HepG2 (cell line): ENCODE data around the gene TBC1D10A. TPM values are rescaled to one million over a fixed set of nuclear protein-coding genes. Genes with fewer than 3 reads are reported as not detected.

Experiments
- BRD4 ChIP-seq: sonication (generic); formaldehyde crosslinking; IDR thresholded peaks from 2 replicates; pipeline ENCODE4 v1.4.0; 2020; ENCODE audit warnings: missing genetic modification reagents
- CBFB ChIP-seq: sonication (generic); formaldehyde crosslinking; IDR thresholded peaks from 2 replicates; pipeline ENCODE4 v1.4.0; 2020; ENCODE audit warnings: missing genetic modification reagents
- CCDC6 ChIP-seq: sonication (generic); formaldehyde crosslinking; IDR thresholded peaks from 2 replicates; pipeline ENCODE4 v1.8.1; 2022; ENCODE audit warnings: mild to moderate bottlenecking, missing genetic modification reagents, moderate library complexity
- FLYWCH1 ChIP-seq: sonication (generic); formaldehyde crosslinking; IDR thresholded peaks from 2 replicates; pipeline ENCODE4 v1.8.1; 2023; ENCODE audit warnings: mild to moderate bottlenecking, missing genetic modification reagents
- FOXK2 ChIP-seq: fragments of 450-650 bp; IDR thresholded peaks from 2 replicates; pipeline ENCODE4 v1.6.1; 2016
- KDM1A ChIP-seq: IDR thresholded peaks from 2 replicates; pipeline ENCODE4 v1.6.1; 2016; ENCODE audit warnings: missing compliant biosample characterization
- MATR3 ChIP-seq: sonication (generic); formaldehyde crosslinking; IDR thresholded peaks from 2 replicates; pipeline ENCODE4 v1.4.0; 2020; ENCODE audit warnings: missing genetic modification reagents
- NFE2 ChIP-seq: sonication (generic); formaldehyde crosslinking; IDR thresholded peaks from 2 replicates; pipeline ENCODE4 v1.4.0; 2020; ENCODE audit warnings: missing genetic modification reagents
- NFKB2 ChIP-seq: sonication (generic); formaldehyde crosslinking; IDR thresholded peaks from 2 replicates; pipeline ENCODE4 v1.4.0; 2020; ENCODE audit warnings: missing genetic modification reagents, borderline replicate concordance
- PPARG ChIP-seq: conservative IDR thresholded peaks from 2 replicates; pipeline ENCODE4 v1.6.1; 2016; ENCODE audit warnings: missing biosample characterization, missing genetic modification reagents
- PRMT3 ChIP-seq: sonication (generic); formaldehyde crosslinking; IDR thresholded peaks from 2 replicates; pipeline ENCODE4 v1.8.1; 2022; ENCODE audit warnings: low read depth, mild to moderate bottlenecking, moderate library complexity, missing genetic modification reagents, borderline replicate concordance
- RELA ChIP-seq: sonication (generic); formaldehyde crosslinking; IDR thresholded peaks from 2 replicates; pipeline ENCODE4 v1.4.0; 2020; ENCODE audit warnings: missing genetic modification reagents
- RFX3 ChIP-seq: IDR thresholded peaks from 2 replicates; pipeline ENCODE4 v1.6.1; 2016; ENCODE audit warnings: missing biosample characterization, missing genetic modification reagents
- SOX5 ChIP-seq: IDR thresholded peaks from 2 replicates; pipeline ENCODE4 v1.6.1; 2016; ENCODE audit warnings: borderline replicate concordance
- WIZ ChIP-seq: sonication (generic); formaldehyde crosslinking; IDR thresholded peaks from 2 replicates; pipeline ENCODE4 v1.5.1; 2020; ENCODE audit warnings: mild to moderate bottlenecking, missing genetic modification reagents
- ZFAT ChIP-seq: sonication (generic); formaldehyde crosslinking; conservative IDR thresholded peaks from 2 replicates; pipeline ENCODE4 v1.8.1; 2023; ENCODE audit warnings: missing genetic modification reagents, inconsistent platforms
- ZNF678 ChIP-seq: sonication (generic); formaldehyde crosslinking; IDR thresholded peaks from 2 replicates; pipeline ENCODE4 v1.4.0; 2020; ENCODE audit warnings: mild to moderate bottlenecking, missing genetic modification reagents
- ZNF792 ChIP-seq: IDR thresholded peaks from 2 replicates; pipeline ENCODE4 v1.6.1; 2016
- ZSCAN22 ChIP-seq: sonication (generic); formaldehyde crosslinking; IDR thresholded peaks from 2 replicates; pipeline ENCODE4 v1.4.0; 2020; ENCODE audit warnings: mild to moderate bottlenecking, missing genetic modification reagents
- polyA plus RNA-seq, 8 experiments: library from polyadenylated mRNA; depleted of rRNA in 3 of 8; stranded (reverse) in 7 of 8; unstranded in 1 of 8; fragments of >200 nt; fragmentation: Illumina TruSeq in 4 of 8; extraction: Trizol in 4 of 8; gene quantifications; 2 replicates each; pipeline versions ENCODE4 v1.2.1 to v1.2.3, GENCODE V29; 2011 to 2016; ENCODE audit warnings: low read depth in 4 of 8, missing spikeins in 1 of 8, mixed read lengths in 1 of 8; ENCODE audit not compliant: insufficient read depth in 1 of 8
- total RNA-seq, 5 experiments: library from RNA; depleted of rRNA; stranded (reverse); fragments of >200 nt; fragmentation: Illumina TruSeq; extraction: Trizol; gene quantifications; 2 replicates each; pipeline ENCODE4 v1.2.3, GENCODE V29; 2016; ENCODE audit warnings: low read depth in 1 of 5
- TF ChIP-seq, protein P1 (sequence below): sonication (generic); formaldehyde crosslinking; IDR thresholded peaks from 2 replicates; pipeline ENCODE4; 2020; ENCODE audit warnings: missing genetic modification reagents, mild to moderate bottlenecking, borderline replicate concordance
- TF ChIP-seq, protein P2 (sequence below): sonication (generic); formaldehyde crosslinking; IDR thresholded peaks from 2 replicates; pipeline ENCODE4 v1.4.0; 2020; ENCODE audit warnings: mild to moderate bottlenecking, missing genetic modification reagents
- TF ChIP-seq, protein P3 (sequence below): sonication (generic); formaldehyde crosslinking; IDR thresholded peaks from 2 replicates; pipeline ENCODE4 v1.5.0; 2020; ENCODE audit warnings: mild to moderate bottlenecking, missing genetic modification reagents, borderline replicate concordance
- TF ChIP-seq, protein P4 (sequence below): sonication (generic); formaldehyde crosslinking; IDR thresholded peaks from 2 replicates; pipeline ENCODE4 v1.4.0; 2020; ENCODE audit warnings: mild to moderate bottlenecking, missing genetic modification reagents

Gene TBC1D10A
- total and polyA plus RNA-seq, 2 of the 13 experiments (the other 11 are each of a cell fraction or from before 2014, with no cell fraction given), result 4.2 to 4.9 TPM

DNA sequence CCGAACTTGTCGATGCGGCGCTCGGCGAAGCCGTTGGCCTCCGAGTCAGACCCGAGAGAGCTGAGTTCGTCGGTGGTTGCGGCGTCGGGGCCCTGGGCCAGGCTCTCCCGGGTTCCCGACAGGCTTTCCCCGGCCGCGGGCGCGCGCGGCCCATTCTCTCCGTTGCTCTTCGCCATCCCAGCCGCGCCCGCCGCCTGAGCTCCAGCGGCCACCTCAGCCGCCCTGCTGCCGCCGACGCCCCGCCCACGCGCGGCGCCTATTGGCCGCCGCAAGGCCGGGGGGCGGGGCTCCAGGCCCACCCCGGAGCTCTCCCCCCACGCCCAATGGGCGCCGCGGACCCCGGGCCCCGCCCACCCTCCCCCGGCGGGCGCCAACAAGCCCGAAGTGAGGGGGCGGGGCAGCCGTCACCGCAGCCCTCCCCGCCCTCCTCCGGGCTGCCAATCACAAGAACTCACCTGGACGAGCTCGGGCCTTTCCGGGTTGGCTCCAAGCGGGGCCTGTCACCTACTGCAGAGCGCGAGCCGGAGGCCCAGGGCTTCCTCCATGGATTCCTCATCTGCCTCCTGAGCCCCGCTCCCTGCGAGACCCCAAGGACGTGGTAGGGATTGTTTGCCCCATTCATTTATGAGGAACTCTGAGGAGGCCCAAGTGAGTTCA, at the start of gene TBC1D10A (continued):
- no peak for TF ChIP-seq RFX3 (CRISPR knock-in tag)
- TF ChIP-seq, protein P1, sequence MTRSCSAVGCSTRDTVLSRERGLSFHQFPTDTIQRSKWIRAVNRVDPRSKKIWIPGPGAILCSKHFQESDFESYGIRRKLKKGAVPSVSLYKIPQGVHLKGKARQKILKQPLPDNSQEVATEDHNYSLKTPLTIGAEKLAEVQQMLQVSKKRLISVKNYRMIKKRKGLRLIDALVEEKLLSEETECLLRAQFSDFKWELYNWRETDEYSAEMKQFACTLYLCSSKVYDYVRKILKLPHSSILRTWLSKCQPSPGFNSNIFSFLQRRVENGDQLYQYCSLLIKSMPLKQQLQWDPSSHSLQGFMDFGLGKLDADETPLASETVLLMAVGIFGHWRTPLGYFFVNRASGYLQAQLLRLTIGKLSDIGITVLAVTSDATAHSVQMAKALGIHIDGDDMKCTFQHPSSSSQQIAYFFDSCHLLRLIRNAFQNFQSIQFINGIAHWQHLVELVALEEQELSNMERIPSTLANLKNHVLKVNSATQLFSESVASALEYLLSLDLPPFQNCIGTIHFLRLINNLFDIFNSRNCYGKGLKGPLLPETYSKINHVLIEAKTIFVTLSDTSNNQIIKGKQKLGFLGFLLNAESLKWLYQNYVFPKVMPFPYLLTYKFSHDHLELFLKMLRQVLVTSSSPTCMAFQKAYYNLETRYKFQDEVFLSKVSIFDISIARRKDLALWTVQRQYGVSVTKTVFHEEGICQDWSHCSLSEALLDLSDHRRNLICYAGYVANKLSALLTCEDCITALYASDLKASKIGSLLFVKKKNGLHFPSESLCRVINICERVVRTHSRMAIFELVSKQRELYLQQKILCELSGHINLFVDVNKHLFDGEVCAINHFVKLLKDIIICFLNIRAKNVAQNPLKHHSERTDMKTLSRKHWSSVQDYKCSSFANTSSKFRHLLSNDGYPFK (CRISPR knock-in tag), result no peak
- TF ChIP-seq, protein P2, sequence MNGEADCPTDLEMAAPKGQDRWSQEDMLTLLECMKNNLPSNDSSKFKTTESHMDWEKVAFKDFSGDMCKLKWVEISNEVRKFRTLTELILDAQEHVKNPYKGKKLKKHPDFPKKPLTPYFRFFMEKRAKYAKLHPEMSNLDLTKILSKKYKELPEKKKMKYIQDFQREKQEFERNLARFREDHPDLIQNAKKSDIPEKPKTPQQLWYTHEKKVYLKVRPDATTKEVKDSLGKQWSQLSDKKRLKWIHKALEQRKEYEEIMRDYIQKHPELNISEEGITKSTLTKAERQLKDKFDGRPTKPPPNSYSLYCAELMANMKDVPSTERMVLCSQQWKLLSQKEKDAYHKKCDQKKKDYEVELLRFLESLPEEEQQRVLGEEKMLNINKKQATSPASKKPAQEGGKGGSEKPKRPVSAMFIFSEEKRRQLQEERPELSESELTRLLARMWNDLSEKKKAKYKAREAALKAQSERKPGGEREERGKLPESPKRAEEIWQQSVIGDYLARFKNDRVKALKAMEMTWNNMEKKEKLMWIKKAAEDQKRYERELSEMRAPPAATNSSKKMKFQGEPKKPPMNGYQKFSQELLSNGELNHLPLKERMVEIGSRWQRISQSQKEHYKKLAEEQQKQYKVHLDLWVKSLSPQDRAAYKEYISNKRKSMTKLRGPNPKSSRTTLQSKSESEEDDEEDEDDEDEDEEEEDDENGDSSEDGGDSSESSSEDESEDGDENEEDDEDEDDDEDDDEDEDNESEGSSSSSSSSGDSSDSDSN (CRISPR knock-in tag), result no peak
- TF ChIP-seq MATR3 (CRISPR knock-in tag), result no peak
- no peak for TF ChIP-seq SOX5 (CRISPR knock-in tag)
- TF ChIP-seq FOXK2, result no peak
- no peak for TF ChIP-seq ZSCAN22 (CRISPR knock-in tag)
- no peak for TF ChIP-seq RELA
- TF ChIP-seq NFKB2 (CRISPR knock-in tag), result no peak; the same call in 1 of the 2 replicates
- TF ChIP-seq CBFB (CRISPR knock-in tag), result no peak
- no peak for TF ChIP-seq PPARG (CRISPR knock-in tag)
- TF ChIP-seq BRD4 (CRISPR knock-in tag), result no peak
- TF ChIP-seq PRMT3 (CRISPR knock-in tag), result no peak
- TF ChIP-seq, protein P3, sequence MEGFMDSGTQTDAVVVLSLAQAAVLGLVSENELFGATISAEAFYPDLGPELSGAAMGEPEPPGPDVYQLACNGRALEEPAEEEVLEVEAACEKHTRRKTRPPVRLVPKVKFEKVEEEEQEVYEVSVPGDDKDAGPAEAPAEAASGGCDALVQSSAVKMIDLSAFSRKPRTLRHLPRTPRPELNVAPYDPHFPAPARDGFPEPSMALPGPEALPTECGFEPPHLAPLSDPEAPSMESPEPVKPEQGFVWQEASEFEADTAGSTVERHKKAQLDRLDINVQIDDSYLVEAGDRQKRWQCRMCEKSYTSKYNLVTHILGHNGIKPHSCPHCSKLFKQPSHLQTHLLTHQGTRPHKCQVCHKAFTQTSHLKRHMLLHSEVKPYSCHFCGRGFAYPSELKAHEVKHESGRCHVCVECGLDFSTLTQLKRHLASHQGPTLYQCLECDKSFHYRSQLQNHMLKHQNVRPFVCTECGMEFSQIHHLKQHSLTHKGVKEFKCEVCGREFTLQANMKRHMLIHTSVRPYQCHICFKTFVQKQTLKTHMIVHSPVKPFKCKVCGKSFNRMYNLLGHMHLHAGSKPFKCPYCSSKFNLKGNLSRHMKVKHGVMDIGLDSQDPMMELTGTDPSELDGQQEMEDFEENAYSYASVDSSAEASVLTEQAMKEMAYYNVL (CRISPR knock-in tag), result no peak
- no peak for TF ChIP-seq NFE2 (CRISPR knock-in tag)
- TF ChIP-seq, protein P4, sequence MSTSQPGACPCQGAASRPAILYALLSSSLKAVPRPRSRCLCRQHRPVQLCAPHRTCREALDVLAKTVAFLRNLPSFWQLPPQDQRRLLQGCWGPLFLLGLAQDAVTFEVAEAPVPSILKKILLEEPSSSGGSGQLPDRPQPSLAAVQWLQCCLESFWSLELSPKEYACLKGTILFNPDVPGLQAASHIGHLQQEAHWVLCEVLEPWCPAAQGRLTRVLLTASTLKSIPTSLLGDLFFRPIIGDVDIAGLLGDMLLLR (CRISPR knock-in tag), result no peak
- TF ChIP-seq FLYWCH1, result no peak
- no peak for TF ChIP-seq ZNF678 (CRISPR knock-in tag)
- no peak for TF ChIP-seq ZNF792 (CRISPR knock-in tag)
- no peak for TF ChIP-seq KDM1A (CRISPR knock-in tag)
- TF ChIP-seq WIZ, result no peak
- TF ChIP-seq CCDC6, result no peak
- no peak for TF ChIP-seq ZFAT (CRISPR knock-in tag)
